HCT116 (cell line): Measurements from ENCODE around the gene NRTN. TPM values are rescaled to one million over a fixed set of nuclear protein-coding genes. Genes with fewer than 3 reads are reported as not detected.
"Not testable (repeated sequence)": the region's sequence is repeated elsewhere in the genome, so short reads cannot be mapped to it uniquely, and the experiment has no call there.

ENCODE experiments used
- ATAC-seq: fragments of 200-7000 bp; cut with Tn5 transposase; 2 replicates; pipeline ENCODE4 v1.9.1; 2020; ENCODE audit warnings: mild to moderate bottlenecking, moderate library complexity
- BruUV-seq: library from RNA; stranded (reverse); fragments of 400-500 nt; replicated peaks from 2 replicates; lab custom pipeline; 2021; lab: Mats Ljungman, UMichigan
- CTCF ChIA-PET: fragments of 300-600 bp; sonication (Branson Sonifier 250); formaldehyde crosslinking; loops from one replicate; lab custom pipeline; 2021; ENCODE audit warnings: antibody characterized with exemption; lab: Charles Lee
- POLR2A ChIA-PET: fragments of 300-600, 350-600 bp; sonication (Branson Sonifier 250); formaldehyde crosslinking; loops from one replicate; lab custom pipeline; 2021; ENCODE audit warnings: antibody characterized with exemption; lab: Charles Lee
- RAD21 ChIA-PET, 2 experiments: fragments of 300-600 bp; sonication (Branson Sonifier 250); formaldehyde crosslinking; loops; one replicate each; lab custom pipeline; 2023; ENCODE audit warnings: low total read pairs in 2 of 2; ENCODE audit not compliant: uncharacterized antibody in 2 of 2, unreplicated experiment in 2 of 2, low non-redundant PET in 1 of 2; lab: Charles Lee
- DNase-seq: peaks from one replicate; pipeline ENCODE4 v3.0.0-alpha.2; 2010; ENCODE audit warnings: low read depth, low spot score
- H2AFZ ChIP-seq: fragments of 200-600 bp; shearing (Covaris generic), sonication (generic); 2 replicates; pipeline ENCODE4 v1.6.1; 2017; ENCODE audit warnings: low read depth, mixed run types, mixed read lengths, antibody characterized with exemption, low read length; ENCODE audit not compliant: poor library complexity, severe bottlenecking
- H3K27ac ChIP-seq: 2 replicates; pipeline ENCODE4 v1.5.1; 2012; ENCODE audit warnings: low read depth, low read length
- H3K27me3 ChIP-seq: fragments of 200-600 bp; sonication (generic); 2 replicates; pipeline ENCODE4 v1.6.1; 2016; ENCODE audit warnings: mixed run types, low read length, mixed read lengths; ENCODE audit not compliant: insufficient read depth
- H3K36me3 ChIP-seq, 2 experiments: fragments of 200-500 bp in 1 of 2; fragments of 200-600 bp in 1 of 2; sonication (Bioruptor generic) in 1 of 2; sonication (generic) in 1 of 2; 2 replicates each; pipeline versions ENCODE4 v1.5.1 to v1.6.1; 2014 to 2016; ENCODE audit warnings: low read length in 2 of 2, inconsistent platforms in 1 of 2, mixed read lengths in 1 of 2, mixed run types in 1 of 2; ENCODE audit not compliant: insufficient read depth in 2 of 2, control insufficient read depth in 1 of 2
- H3K4me1 ChIP-seq, 2 experiments: fragments of 200-600 bp in 1 of 2; sonication (generic) in 1 of 2; 2 replicates each; pipeline versions ENCODE4 v1.5.1 to v1.6.1; 2012 to 2017; ENCODE audit warnings: low read length in 2 of 2, inconsistent platforms in 1 of 2, mild to moderate bottlenecking in 1 of 2, mixed read lengths in 1 of 2, mixed run types in 1 of 2, moderate library complexity in 1 of 2; ENCODE audit not compliant: insufficient read depth in 2 of 2, control insufficient read depth in 1 of 2
- H3K4me2 ChIP-seq: fragments of 200-600 bp; sonication (generic); 2 replicates; pipeline ENCODE4 v1.6.1; 2017; ENCODE audit warnings: mixed run types, low read length, mixed read lengths
- H3K4me3 ChIP-seq, 2 experiments: fragments of 200-600 bp in 1 of 2; sonication (generic) in 1 of 2; replicated peaks in 1 of 2; 2 replicates each; pipeline ENCODE4 v1.5.1; 2011 to 2016; ENCODE audit warnings: low read length in 2 of 2, control low read depth in 1 of 2, low read depth in 1 of 2, mild to moderate bottlenecking in 1 of 2, mixed read lengths in 1 of 2, mixed run types in 1 of 2
- H3K79me2 ChIP-seq: fragments of 200-600 bp; sonication (generic); 2 replicates; pipeline ENCODE4 v1.6.1; 2017; ENCODE audit warnings: mild to moderate bottlenecking, mixed run types, low read length, moderate library complexity, mixed read lengths; ENCODE audit not compliant: insufficient read depth
- H3K9ac ChIP-seq: fragments of 200-600 bp; sonication (generic); 2 replicates; pipeline ENCODE4 v1.6.1; 2016; ENCODE audit warnings: low read length, mixed read lengths
- H3K9me2 ChIP-seq: fragments of 200-600 bp; sonication (generic), shearing (Covaris generic); 2 replicates; pipeline ENCODE4 v1.6.1; 2017; ENCODE audit warnings: mixed run types, mild to moderate bottlenecking, moderate library complexity; ENCODE audit not compliant: insufficient read depth
- H3K9me3 ChIP-seq, 2 experiments: fragments of 200-500 bp in 1 of 2; fragments of 200-600 bp in 1 of 2; sonication (Bioruptor generic) in 1 of 2; sonication (generic) in 1 of 2; 2 replicates each; pipeline ENCODE4 v1.6.1; 2014 to 2017; ENCODE audit warnings: low read length in 2 of 2, mixed read lengths in 2 of 2, inconsistent platforms in 1 of 2, low read depth in 1 of 2, mild to moderate bottlenecking in 1 of 2, mixed run types in 1 of 2, moderate library complexity in 1 of 2; ENCODE audit not compliant: control insufficient read depth in 1 of 2, insufficient read depth in 1 of 2
- H4K20me1 ChIP-seq: fragments of 200-600 bp; sonication (generic), shearing (Covaris generic); 2 replicates; pipeline ENCODE4 v1.6.1; 2017; ENCODE audit warnings: mixed run types, mild to moderate bottlenecking, moderate library complexity; ENCODE audit not compliant: insufficient read depth
- EZH2phosphoT487 ChIP-seq: fragments of 200-600 bp; IDR thresholded peaks from 2 replicates; pipeline ENCODE4 v1.6.1; 2018; ENCODE audit warnings: antibody characterized with exemption, borderline replicate concordance
- intact Hi-C: fragments of 100-400 bp; cut with micrococcal nuclease; formaldehyde crosslinking; loops from 2 replicates; pipeline ENCODE4 v1.10.0; 2022
- total RNA-seq: library from RNA; stranded (reverse); gene quantifications from one replicate; pipeline ENCODE4 v1.2.1, GENCODE V29; 2021; ENCODE audit not compliant: unreplicated experiment

NRTN gene
- total RNA-seq, 1 experiment from 2014 or later: 11.5 TPM

DNA sequence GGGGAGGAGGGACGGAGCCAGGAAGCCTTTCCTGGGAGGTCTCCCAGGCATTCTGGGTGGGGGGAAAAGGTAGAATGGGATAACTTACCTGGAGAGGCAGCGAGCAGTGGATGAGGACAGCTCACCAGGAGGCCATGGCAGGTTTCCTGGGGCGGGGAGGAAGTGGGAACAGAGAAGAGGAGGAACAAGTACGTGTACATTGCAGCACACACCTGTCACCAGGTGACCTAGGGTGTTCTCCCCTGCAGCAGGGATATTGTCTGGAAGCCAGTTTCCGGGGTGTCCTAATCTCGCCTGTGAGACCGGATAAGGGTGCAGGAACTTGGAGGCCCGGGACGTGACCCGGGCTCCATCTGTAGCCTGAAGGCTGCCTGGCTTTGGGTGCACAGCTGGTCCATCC, 46.4 kb downstream of the NRTN start, which contains the start of gene FUT3 (continued):
- TF ChIP-seq EZH2phosphoT487: no peak
- TF ChIP-seq, all 23 proteins: peak for 0

DNA sequence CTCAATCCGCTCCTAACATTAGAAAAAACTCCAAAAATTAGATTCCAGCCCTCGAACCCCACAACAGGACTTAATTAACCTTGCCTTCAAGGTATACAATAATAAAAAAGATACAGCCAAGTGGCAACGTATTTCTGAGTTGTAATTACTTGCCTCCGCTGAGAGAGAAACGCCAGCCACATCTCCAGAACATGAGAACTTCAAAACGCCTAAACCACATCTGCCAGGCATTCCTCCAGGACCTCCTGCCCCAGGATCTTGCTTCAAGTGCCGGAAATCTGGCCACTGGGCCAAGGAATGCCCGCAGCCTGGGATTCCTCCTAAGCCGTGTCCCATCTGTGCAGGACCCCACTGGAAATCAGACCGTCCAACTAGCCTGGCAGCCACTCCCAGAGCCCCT, 49.3 kb downstream of the NRTN start:
- intact Hi-C loops, CTCF ChIA-PET, H3K79me2 ChIP-seq, H3K4me3 ChIP-seq, H3K9me2 ChIP-seq, H3K36me3 ChIP-seq, H3K27me3 ChIP-seq, H3K4me2 ChIP-seq, H4K20me1 ChIP-seq, ATAC-seq, H3K27ac ChIP-seq, H3K9ac ChIP-seq, H3K9me3 ChIP-seq, H2AFZ ChIP-seq, POLR2A ChIA-PET, RAD21 ChIA-PET, DNase-seq, BruUV-seq: not testable (repeated sequence)
- H3K4me1 ChIP-seq: peaks cover 14 to 17% of the 10 kb centered on the region in 2 experiments

- RAD21 ChIA-PET, POLR2A ChIA-PET, CTCF ChIA-PET: not testable (repeated sequence)
These were observed 50.3 kb downstream of the NRTN start for GRCh38 chr19:5855151-5855550.

More at GRCh38 chr19:5855151-5855550, 50.3 kb downstream of the NRTN start:
- DNase-seq, H3K79me2 ChIP-seq, H3K9me3 ChIP-seq, H3K9me2 ChIP-seq, H3K4me3 ChIP-seq, H3K4me2 ChIP-seq, H3K36me3 ChIP-seq, H3K27ac ChIP-seq, H3K9ac ChIP-seq, ATAC-seq, H3K27me3 ChIP-seq, H2AFZ ChIP-seq, BruUV-seq, H4K20me1 ChIP-seq, intact Hi-C loops: not testable (repeated sequence)
- peaks cover 12 to 14% of the 10 kb centered on the region in 2 experiments for H3K4me1 ChIP-seq
